WTC11 (cell line): ENCODE data around the gene NTSR1. TPM values are rescaled to one million over a fixed set of nuclear protein-coding genes. Genes with fewer than 3 reads are reported as not detected.

Experiments
- ATAC-seq: fragments of 200-7000 bp; cut with Tn5 transposase; 2 replicates; pipeline ENCODE4 v1.10.0; 2021; ENCODE audit warnings: mild to moderate bottlenecking, moderate library complexity
- CTCF ChIA-PET: fragments of 300-600 bp; sonication (Branson Sonifier 250); formaldehyde crosslinking; loops from one replicate; lab custom pipeline; 2021; ENCODE audit warnings: antibody characterized with exemption; lab: Charles Lee
- POLR2A ChIA-PET: fragments of 350-600 bp; sonication (Branson Sonifier 250); formaldehyde crosslinking; loops from one replicate; lab custom pipeline; 2021; ENCODE audit warnings: antibody characterized with exemption; lab: Charles Lee
- DNase-seq: peaks from one replicate; pipeline ENCODE4 v3.0.0; 2021; ENCODE audit warnings: low spot score
- H3K27ac Mint-ChIP-seq: 2 replicates; pipeline ENCODE4 v1.8.0; 2021; ENCODE audit warnings: mixed read lengths
- H3K27me3 Mint-ChIP-seq: 2 replicates; pipeline ENCODE4 v1.8.0; 2021; ENCODE audit warnings: low read depth, mild to moderate bottlenecking, moderate library complexity, mixed read lengths
- H3K36me3 Mint-ChIP-seq: 2 replicates; pipeline ENCODE4 v1.8.0; 2021; ENCODE audit warnings: mixed read lengths
- H3K4me1 Mint-ChIP-seq: 2 replicates; pipeline ENCODE4 v1.8.0; 2022; ENCODE audit warnings: mixed read lengths
- H3K4me3 Mint-ChIP-seq: 2 replicates; pipeline ENCODE4 v1.8.0; 2021; ENCODE audit warnings: mild to moderate bottlenecking, moderate library complexity, mixed read lengths
- H3K9me3 Mint-ChIP-seq: 2 replicates; pipeline ENCODE4 v1.8.0; 2021; ENCODE audit warnings: mixed read lengths
- CREB1 ChIP-seq: sonication (generic); formaldehyde crosslinking; IDR thresholded peaks from 2 replicates; pipeline ENCODE4 v1.8.0; 2023; ENCODE audit warnings: mild to moderate bottlenecking, missing genetic modification reagents
- ETV6 ChIP-seq: sonication (generic); formaldehyde crosslinking; IDR thresholded peaks from 2 replicates; pipeline ENCODE4 v1.8.1; 2022; ENCODE audit warnings: mild to moderate bottlenecking, missing genetic modification reagents
- FOXK1 ChIP-seq: sonication (generic); formaldehyde crosslinking; IDR thresholded peaks from 2 replicates; pipeline ENCODE4 v1.8.0; 2022; ENCODE audit warnings: mild to moderate bottlenecking, moderate library complexity, missing genetic modification reagents
- GTF2I ChIP-seq: fragments of 250-450 bp; sonication (Bioruptor Pico); conservative IDR thresholded peaks from 2 replicates; pipeline ENCODE4 v1.4.0; 2021; ENCODE audit warnings: mild to moderate bottlenecking
- HMGXB4 ChIP-seq: sonication (generic); formaldehyde crosslinking; IDR thresholded peaks from 2 replicates; pipeline ENCODE4 v1.8.1; 2023; ENCODE audit warnings: mild to moderate bottlenecking, moderate library complexity, missing genetic modification reagents
- KAT7 ChIP-seq: sonication (generic); formaldehyde crosslinking; IDR thresholded peaks from 2 replicates; pipeline ENCODE4 v1.8.1; 2023; ENCODE audit warnings: missing genetic modification reagents, mild to moderate bottlenecking, borderline replicate concordance
- MAX ChIP-seq: sonication (generic); formaldehyde crosslinking; IDR thresholded peaks from 2 replicates; pipeline ENCODE4 v1.8.0; 2022; ENCODE audit warnings: mild to moderate bottlenecking, missing genetic modification reagents
- NFATC4 ChIP-seq: fragments of 250-450 bp; sonication (Bioruptor Pico); IDR thresholded peaks from 2 replicates; pipeline ENCODE4 v1.9.0; 2021; ENCODE audit warnings: mild to moderate bottlenecking
- NR1H2 ChIP-seq: sonication (generic); formaldehyde crosslinking; IDR thresholded peaks from 2 replicates; pipeline ENCODE4 v1.9.0; 2021; ENCODE audit warnings: mild to moderate bottlenecking, moderate library complexity, missing genetic modification reagents
- NR2C2 ChIP-seq: sonication (generic); formaldehyde crosslinking; IDR thresholded peaks from 2 replicates; pipeline ENCODE4 v1.8.0; 2022; ENCODE audit warnings: mild to moderate bottlenecking, missing genetic modification reagents
- PRRX2 ChIP-seq: fragments of 250-450 bp; sonication (Bioruptor Pico); IDR thresholded peaks from 2 replicates; pipeline ENCODE4 v1.8.0; 2021; ENCODE audit warnings: mild to moderate bottlenecking
- RELA ChIP-seq: sonication (generic); formaldehyde crosslinking; IDR thresholded peaks from 2 replicates; pipeline ENCODE4 v1.8.1; 2022; ENCODE audit warnings: missing genetic modification reagents, mild to moderate bottlenecking, borderline replicate concordance
- SP1 ChIP-seq: sonication (generic); formaldehyde crosslinking; conservative IDR thresholded peaks from 2 replicates; pipeline ENCODE4 v1.8.1; 2022; ENCODE audit warnings: missing genetic modification reagents
- ZNF121 ChIP-seq: sonication (generic); formaldehyde crosslinking; IDR thresholded peaks from 2 replicates; pipeline ENCODE4 v1.8.0; 2023; ENCODE audit warnings: missing genetic modification reagents
- ZNF232 ChIP-seq: sonication (generic); formaldehyde crosslinking; IDR thresholded peaks from 2 replicates; pipeline ENCODE4 v1.8.0; 2022; ENCODE audit warnings: mild to moderate bottlenecking, missing genetic modification reagents
- total RNA-seq: library from RNA; stranded (reverse); gene quantifications from 3 replicates; pipeline ENCODE4 v1.2.3, GENCODE V29; 2021
- TF ChIP-seq, protein P1 (sequence below): sonication (generic); formaldehyde crosslinking; IDR thresholded peaks from 2 replicates; pipeline ENCODE4 v1.8.0; 2022; ENCODE audit warnings: mild to moderate bottlenecking, missing genetic modification reagents
- TF ChIP-seq, protein P2 (sequence below): sonication (generic); formaldehyde crosslinking; IDR thresholded peaks from 2 replicates; pipeline ENCODE4 v1.8.1; 2022; ENCODE audit warnings: low read depth, mild to moderate bottlenecking, moderate library complexity, missing genetic modification reagents, borderline replicate concordance
- TF ChIP-seq, protein P3 (sequence below): fragments of 250-450 bp; sonication (Bioruptor Pico); IDR thresholded peaks from 2 replicates; pipeline ENCODE4 v1.9.0; 2021; ENCODE audit warnings: mild to moderate bottlenecking
- TF ChIP-seq, protein P4 (sequence below): sonication (generic); formaldehyde crosslinking; IDR thresholded peaks from 2 replicates; pipeline ENCODE4 v1.8.0; 2023; ENCODE audit warnings: missing genetic modification reagents
- TF ChIP-seq, protein P5 (sequence below): sonication (generic); formaldehyde crosslinking; IDR thresholded peaks from 2 replicates; pipeline ENCODE4 v1.8.1; 2022; ENCODE audit warnings: mild to moderate bottlenecking, missing genetic modification reagents, moderate library complexity, borderline replicate concordance

Gene NTSR1
- total RNA-seq, 1 experiment from 2014 or later = 0.63 TPM

- TF ChIP-seq PRRX2 (CRISPR knock-in tag) = no peak
- no peak for TF ChIP-seq KAT7 (CRISPR knock-in tag)
- no peak for TF ChIP-seq FOXK1 (CRISPR knock-in tag)
- TF ChIP-seq NFATC4 (CRISPR knock-in tag) = no peak
Observed at GRCh38 chr20:62800314-62801259, 92.0 kb downstream of the NTSR1 start (continued).

DNA sequence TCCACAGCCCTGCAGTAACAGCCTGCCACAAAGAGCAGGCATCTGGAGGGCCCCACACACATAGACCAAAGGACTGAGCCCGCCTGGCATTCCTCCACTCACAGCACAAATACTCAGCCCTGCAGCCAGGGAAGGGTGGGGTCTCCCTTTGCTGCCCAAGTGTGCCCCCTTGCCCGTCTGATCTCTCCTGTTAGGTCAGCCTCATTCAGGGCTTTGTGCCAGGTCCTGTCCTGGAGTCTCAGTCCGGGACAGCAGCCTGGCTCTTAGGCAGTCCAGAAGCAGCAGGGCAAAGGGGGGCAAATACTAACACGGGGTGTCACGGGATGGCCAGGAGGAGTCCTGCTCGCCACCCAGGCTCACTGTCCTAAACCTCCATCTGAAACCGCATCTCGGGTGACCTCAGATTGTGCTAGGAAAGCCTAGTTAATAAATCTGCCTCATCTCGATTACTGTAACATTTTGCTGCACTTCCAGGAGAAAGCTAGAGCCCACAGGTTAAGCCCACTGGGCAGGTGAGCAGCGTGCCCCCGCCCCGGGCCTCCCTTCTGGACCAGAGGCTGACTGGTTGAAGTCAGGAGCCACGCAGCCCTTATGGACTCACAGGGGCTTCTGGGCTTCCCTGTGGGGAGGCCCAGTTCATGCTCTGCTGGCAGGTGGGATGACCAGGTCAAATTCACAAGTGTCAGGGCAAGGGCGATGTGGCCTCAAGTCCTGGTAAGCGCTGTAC, 92.8 kb downstream of the NTSR1 start:
- H3K4me3 Mint-ChIP-seq = no peak overlapping the region
- 0 out of 2 replicates have a peak overlapping the region, but pooled peaks have one; percentile 46 for H3K27ac Mint-ChIP-seq

DNA sequence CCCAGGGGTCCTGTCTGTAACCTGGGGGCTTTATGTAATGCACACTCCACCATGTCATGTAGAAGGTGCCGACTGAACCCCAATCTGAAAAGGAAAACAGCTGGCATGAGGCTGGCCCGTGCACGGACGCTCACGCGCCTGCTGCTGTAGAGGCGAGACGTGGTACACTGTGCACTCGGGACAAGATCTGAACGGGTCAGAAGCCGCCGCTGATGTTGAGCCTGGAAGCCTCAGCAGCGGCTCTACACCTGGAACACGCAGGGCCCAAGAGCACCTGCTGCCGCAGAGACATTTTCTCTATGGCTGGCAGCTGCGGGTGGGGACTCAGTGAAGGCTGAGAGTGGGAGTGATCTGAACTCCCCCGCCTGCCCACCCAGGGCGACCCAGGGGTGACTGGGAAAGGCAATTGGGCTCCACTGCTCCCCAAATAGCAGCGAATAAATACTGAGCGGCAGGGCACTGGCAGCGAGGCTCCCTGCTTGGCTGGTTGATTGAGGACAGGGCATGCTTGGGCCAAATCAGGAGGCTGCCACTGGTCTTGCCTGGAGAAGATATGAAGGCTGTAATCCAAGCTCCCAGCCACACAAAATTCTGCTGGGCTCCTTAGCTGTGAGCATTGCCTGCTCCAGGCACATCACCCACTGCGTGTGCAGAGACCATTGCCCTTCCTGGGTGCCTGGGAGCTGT, 93.5 kb downstream of the NTSR1 start:
- H3K9me3 Mint-ChIP-seq = no peaks in the 10 kb centered on the region
- DNase-seq (no peak), ATAC-seq (no peak)
- peaks cover 7% of the 10 kb centered on the region; the same call in 1 of the 2 replicates for H3K27me3 Mint-ChIP-seq
- no peak overlapping the region for H3K4me3 Mint-ChIP-seq
- CTCF ChIA-PET = no interaction called here
- no peak overlapping the region for H3K27ac Mint-ChIP-seq
- peaks cover 30% of the 10 kb centered on the region for H3K36me3 Mint-ChIP-seq
- POLR2A ChIA-PET = interaction anchor here (0.7 kb wide), 1 partner anchor 719 kb away, joined by 3 read pairs; no protein-coding TSS in a partner anchor
- peaks cover 11% of the 10 kb centered on the region for H3K4me1 Mint-ChIP-seq
- TF ChIP-seq HMGXB4 (no peak), ZNF121 (CRISPR knock-in tag) (no peak), RELA (CRISPR knock-in tag) (no peak), ETV6 (no peak), NFATC4 (CRISPR knock-in tag) (no peak), SP1 (CRISPR knock-in tag) (no peak), PRRX2 (CRISPR knock-in tag) (no peak)
- TF ChIP-seq, protein P1, sequence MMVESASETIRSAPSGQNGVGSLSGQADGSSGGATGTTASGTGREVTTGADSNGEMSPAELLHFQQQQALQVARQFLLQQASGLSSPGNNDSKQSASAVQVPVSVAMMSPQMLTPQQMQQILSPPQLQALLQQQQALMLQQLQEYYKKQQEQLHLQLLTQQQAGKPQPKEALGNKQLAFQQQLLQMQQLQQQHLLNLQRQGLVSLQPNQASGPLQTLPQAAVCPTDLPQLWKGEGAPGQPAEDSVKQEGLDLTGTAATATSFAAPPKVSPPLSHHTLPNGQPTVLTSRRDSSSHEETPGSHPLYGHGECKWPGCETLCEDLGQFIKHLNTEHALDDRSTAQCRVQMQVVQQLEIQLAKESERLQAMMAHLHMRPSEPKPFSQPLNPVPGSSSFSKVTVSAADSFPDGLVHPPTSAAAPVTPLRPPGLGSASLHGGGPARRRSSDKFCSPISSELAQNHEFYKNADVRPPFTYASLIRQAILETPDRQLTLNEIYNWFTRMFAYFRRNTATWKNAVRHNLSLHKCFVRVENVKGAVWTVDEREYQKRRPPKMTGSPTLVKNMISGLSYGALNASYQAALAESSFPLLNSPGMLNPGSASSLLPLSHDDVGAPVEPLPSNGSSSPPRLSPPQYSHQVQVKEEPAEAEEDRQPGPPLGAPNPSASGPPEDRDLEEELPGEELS = no peak
- TF ChIP-seq, protein P2, sequence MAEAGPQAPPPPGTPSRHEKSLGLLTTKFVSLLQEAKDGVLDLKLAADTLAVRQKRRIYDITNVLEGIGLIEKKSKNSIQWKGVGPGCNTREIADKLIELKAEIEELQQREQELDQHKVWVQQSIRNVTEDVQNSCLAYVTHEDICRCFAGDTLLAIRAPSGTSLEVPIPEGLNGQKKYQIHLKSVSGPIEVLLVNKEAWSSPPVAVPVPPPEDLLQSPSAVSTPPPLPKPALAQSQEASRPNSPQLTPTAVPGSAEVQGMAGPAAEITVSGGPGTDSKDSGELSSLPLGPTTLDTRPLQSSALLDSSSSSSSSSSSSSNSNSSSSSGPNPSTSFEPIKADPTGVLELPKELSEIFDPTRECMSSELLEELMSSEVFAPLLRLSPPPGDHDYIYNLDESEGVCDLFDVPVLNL = no peak

More for the DNA sequence above, 92.8 kb downstream of the NTSR1 start:
- no peak for DNase-seq
- TF ChIP-seq ZNF232 (CRISPR knock-in tag) (no peak), CREB1 (CRISPR knock-in tag) (no peak), NR2C2 (CRISPR knock-in tag) (no peak), NR1H2 (CRISPR knock-in tag) (no peak), MAX (CRISPR knock-in tag) (no peak), GTF2I (CRISPR knock-in tag) (no peak)
- TF ChIP-seq, protein P3, sequence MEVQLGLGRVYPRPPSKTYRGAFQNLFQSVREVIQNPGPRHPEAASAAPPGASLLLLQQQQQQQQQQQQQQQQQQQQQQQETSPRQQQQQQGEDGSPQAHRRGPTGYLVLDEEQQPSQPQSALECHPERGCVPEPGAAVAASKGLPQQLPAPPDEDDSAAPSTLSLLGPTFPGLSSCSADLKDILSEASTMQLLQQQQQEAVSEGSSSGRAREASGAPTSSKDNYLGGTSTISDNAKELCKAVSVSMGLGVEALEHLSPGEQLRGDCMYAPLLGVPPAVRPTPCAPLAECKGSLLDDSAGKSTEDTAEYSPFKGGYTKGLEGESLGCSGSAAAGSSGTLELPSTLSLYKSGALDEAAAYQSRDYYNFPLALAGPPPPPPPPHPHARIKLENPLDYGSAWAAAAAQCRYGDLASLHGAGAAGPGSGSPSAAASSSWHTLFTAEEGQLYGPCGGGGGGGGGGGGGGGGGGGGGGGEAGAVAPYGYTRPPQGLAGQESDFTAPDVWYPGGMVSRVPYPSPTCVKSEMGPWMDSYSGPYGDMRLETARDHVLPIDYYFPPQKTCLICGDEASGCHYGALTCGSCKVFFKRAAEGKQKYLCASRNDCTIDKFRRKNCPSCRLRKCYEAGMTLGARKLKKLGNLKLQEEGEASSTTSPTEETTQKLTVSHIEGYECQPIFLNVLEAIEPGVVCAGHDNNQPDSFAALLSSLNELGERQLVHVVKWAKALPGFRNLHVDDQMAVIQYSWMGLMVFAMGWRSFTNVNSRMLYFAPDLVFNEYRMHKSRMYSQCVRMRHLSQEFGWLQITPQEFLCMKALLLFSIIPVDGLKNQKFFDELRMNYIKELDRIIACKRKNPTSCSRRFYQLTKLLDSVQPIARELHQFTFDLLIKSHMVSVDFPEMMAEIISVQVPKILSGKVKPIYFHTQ (CRISPR knock-in tag) = no peak
- TF ChIP-seq, protein P4, sequence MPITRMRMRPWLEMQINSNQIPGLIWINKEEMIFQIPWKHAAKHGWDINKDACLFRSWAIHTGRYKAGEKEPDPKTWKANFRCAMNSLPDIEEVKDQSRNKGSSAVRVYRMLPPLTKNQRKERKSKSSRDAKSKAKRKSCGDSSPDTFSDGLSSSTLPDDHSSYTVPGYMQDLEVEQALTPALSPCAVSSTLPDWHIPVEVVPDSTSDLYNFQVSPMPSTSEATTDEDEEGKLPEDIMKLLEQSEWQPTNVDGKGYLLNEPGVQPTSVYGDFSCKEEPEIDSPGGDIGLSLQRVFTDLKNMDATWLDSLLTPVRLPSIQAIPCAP (CRISPR knock-in tag) = no peak
- TF ChIP-seq, protein P5, sequence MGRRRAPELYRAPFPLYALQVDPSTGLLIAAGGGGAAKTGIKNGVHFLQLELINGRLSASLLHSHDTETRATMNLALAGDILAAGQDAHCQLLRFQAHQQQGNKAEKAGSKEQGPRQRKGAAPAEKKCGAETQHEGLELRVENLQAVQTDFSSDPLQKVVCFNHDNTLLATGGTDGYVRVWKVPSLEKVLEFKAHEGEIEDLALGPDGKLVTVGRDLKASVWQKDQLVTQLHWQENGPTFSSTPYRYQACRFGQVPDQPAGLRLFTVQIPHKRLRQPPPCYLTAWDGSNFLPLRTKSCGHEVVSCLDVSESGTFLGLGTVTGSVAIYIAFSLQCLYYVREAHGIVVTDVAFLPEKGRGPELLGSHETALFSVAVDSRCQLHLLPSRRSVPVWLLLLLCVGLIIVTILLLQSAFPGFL (CRISPR knock-in tag) = no peak
- Mint-ChIP-seq H3K4me1 (peaks cover 11% of the 10 kb centered on the region), H3K27me3 (peaks cover 7% of the 10 kb centered on the region; the same call in 1 of the 2 replicates), H3K9me3 (no peaks in the 10 kb centered on the region), H3K36me3 (peaks cover 30% of the 10 kb centered on the region)
- ATAC-seq = no peak
- CTCF ChIA-PET = interaction anchor here (1.1 kb wide), 1 partner anchor 10 kb away, joined by 4 read pairs; no protein-coding TSS in a partner anchor
- POLR2A ChIA-PET = no interaction called here
